Measurements from ENCODE around the gene MAP3K20.

Gene MAP3K20

GRCh38 chr2:173192071-173192470, 116.4 kb downstream of the MAP3K20 start:
- no peak for TF ChIP-seq CTCF (IDR thresholded peaks at IDR 0.05; ENCODE audit: extremely low read depth, insufficient read depth, missing control alignments)
- no peak for DNase-seq (ENCODE audit: low spot score)
- in situ Hi-C loops (cut with MboI; ENCODE audit: low pct_unique_long_range_greater_than_20kb, low sequenced_read_pairs, unreplicated experiment) = no loop called here

DNA sequence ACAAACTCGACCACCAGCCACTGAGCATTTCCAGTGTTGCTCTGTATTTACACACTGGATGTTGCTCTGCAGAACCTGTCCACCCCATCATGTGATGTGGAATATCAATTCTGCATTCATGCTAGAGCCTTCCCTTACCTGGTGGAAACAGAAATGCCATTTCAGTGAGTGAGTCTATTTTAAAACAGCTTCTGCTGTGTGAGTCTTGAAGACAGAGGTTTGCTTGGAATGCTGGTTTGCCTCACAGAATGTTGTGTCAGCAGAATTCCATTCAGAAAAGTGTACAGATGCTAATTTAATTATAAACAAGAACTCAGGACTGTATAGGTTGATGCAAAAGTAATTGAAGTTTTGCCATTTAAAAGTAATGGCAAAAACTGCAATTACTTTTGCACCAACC, 118.3 kb downstream of the MAP3K20 start:
- no peak for DNase-seq (ENCODE audit: low spot score)
- in situ Hi-C loops (cut with MboI; ENCODE audit: low pct_unique_long_range_greater_than_20kb, low sequenced_read_pairs, unreplicated experiment) = no loop called here
- TF ChIP-seq CTCF (IDR thresholded peaks at IDR 0.05; ENCODE audit: extremely low read depth, insufficient read depth, missing control alignments) = no peak

DNA sequence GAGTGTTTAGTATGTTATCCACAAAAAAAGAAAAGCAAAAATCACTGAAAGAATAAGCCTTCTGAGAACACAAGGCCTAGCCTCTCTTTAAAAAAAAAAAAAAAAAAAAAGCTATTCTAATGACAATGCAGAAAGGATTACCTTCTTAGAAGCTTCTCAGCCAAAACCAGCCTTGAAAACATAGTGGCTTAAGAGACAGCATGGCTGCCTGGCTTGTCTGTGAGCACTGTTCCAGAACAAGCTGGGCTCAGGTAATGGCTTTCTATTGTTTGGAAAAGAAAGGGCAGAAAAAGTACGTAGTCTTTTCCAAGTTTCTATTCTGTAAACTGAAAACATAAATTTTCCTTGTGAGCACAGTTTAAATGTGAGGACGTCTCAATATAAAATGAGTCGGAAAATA, 119.5 kb downstream of the MAP3K20 start:
- DNase-seq (ENCODE audit: low spot score) = no peak
- TF ChIP-seq CTCF (IDR thresholded peaks at IDR 0.05; ENCODE audit: extremely low read depth, insufficient read depth, missing control alignments) = no peak
- in situ Hi-C loops (cut with MboI; ENCODE audit: low pct_unique_long_range_greater_than_20kb, low sequenced_read_pairs, unreplicated experiment) = no loop called here

- in situ Hi-C loops (cut with MboI; ENCODE audit: low pct_unique_long_range_greater_than_20kb, low sequenced_read_pairs, unreplicated experiment) = no loop called here
- TF ChIP-seq CTCF (IDR thresholded peaks at IDR 0.05; ENCODE audit: extremely low read depth, insufficient read depth, missing control alignments) = no peak
- DNase-seq (ENCODE audit: low spot score) = no peak
These were observed 120.4 kb downstream of the MAP3K20 start for GRCh38 chr2:173196080-173196479.

- no peak for DNase-seq (ENCODE audit: low spot score)
- in situ Hi-C loops (cut with MboI; ENCODE audit: low pct_unique_long_range_greater_than_20kb, low sequenced_read_pairs, unreplicated experiment) = no loop called here
- TF ChIP-seq CTCF (IDR thresholded peaks at IDR 0.05; ENCODE audit: extremely low read depth, insufficient read depth, missing control alignments) = no peak
These were observed 121.0 kb downstream of the MAP3K20 start for GRCh38 chr2:173196638-173197037.

- in situ Hi-C loops (cut with MboI; ENCODE audit: low pct_unique_long_range_greater_than_20kb, low sequenced_read_pairs, unreplicated experiment) = no loop called here
- TF ChIP-seq CTCF (IDR thresholded peaks at IDR 0.05; ENCODE audit: extremely low read depth, insufficient read depth, missing control alignments) = no peak
- DNase-seq (ENCODE audit: low spot score) = no peak
These were observed 122.7 kb downstream of the MAP3K20 start for GRCh38 chr2:173198327-173198726.

DNA sequence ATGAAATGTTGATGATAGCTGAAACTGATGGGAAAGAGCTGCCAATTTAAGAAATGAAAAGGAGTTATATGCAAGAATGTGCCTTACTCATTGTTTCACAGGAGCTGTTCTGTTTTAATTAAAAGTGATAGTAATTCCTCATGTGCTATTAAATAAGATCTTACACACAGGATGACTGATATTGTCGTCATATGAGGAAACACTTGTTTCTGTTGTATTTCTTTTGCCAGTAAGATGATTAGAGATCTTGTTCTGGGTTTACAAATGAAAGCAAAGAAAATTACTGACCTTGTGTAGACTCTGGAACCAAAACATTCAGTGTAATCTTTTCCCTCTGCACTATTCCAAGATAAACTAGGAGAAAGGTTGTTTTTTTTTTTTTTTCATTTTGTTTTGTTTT, 123.6 kb downstream of the MAP3K20 start:
- DNase-seq (ENCODE audit: low spot score) = no peak
- no peak for TF ChIP-seq CTCF (IDR thresholded peaks at IDR 0.05; ENCODE audit: extremely low read depth, insufficient read depth, missing control alignments)
- in situ Hi-C loops (cut with MboI; ENCODE audit: low pct_unique_long_range_greater_than_20kb, low sequenced_read_pairs, unreplicated experiment) = no loop called here
